Activated CD4-positive, alpha-beta T cell treated with anti-CD3 and anti-CD28 coated beads, Interleukin-2, amount 50 U/mL, for 24 hours (primary cell): Measurements from ENCODE around the gene KIDINS220.

Experiments used
- DNase-seq, 2 donors: peaks; one replicate each; pipeline ENCODE4 v3.0.0-alpha.2; 2020; ENCODE audit warnings: low read depth in 1 of 2, low spot score in 1 of 2

The KIDINS220 gene

GRCh38 chr2:8836971-8837794 is at the start of gene KIDINS220:
TSS of gene KIDINS220 (minus strand) at chr2:8837613. CDS start at chr2:8827093, 10,520 bp downstream.
- peak; percentile 75 to 80 for DNase-seq

GRCh38 chr2:8886876-8887275 is 49.5 kb upstream of the KIDINS220 start:
- DNase-seq: no peak

- no peak for DNase-seq
Observed at GRCh38 chr2:8886202-8886518, 48.7 kb upstream of the KIDINS220 start.

- no peak for DNase-seq
Observed at GRCh38 chr2:8885449-8886201, 48.2 kb upstream of the KIDINS220 start.

GRCh38 chr2:8884812-8885211 is 47.4 kb upstream of the KIDINS220 start:
- DNase-seq: no peak

GRCh38 chr2:8882094-8882493 is 44.7 kb upstream of the KIDINS220 start:
- DNase-seq: no peak

GRCh38 chr2:8877894-8878293 is 40.5 kb upstream of the KIDINS220 start:
- no peak for DNase-seq

GRCh38 chr2:8877332-8877731 is 39.9 kb upstream of the KIDINS220 start:
- DNase-seq: no peak

GRCh38 chr2:8876628-8877027 is 39.2 kb upstream of the KIDINS220 start:
- DNase-seq: no peak

GRCh38 chr2:8872821-8873432 is 35.5 kb upstream of the KIDINS220 start:
- no peak for DNase-seq

GRCh38 chr2:8870441-8870840 is 33.0 kb upstream of the KIDINS220 start:
- no peak for DNase-seq

- no peak for DNase-seq
Observed at GRCh38 chr2:8867363-8867762, 29.9 kb upstream of the KIDINS220 start.

GRCh38 chr2:8863331-8863953 is 26.0 kb upstream of the KIDINS220 start:
- DNase-seq: no peak

- DNase-seq: no peak
Observed at GRCh38 chr2:8862230-8862629, 24.8 kb upstream of the KIDINS220 start.

- DNase-seq: no peak
Observed at GRCh38 chr2:8861797-8862196, 24.4 kb upstream of the KIDINS220 start.

- DNase-seq: no peak
Observed at GRCh38 chr2:8860239-8860638, 22.8 kb upstream of the KIDINS220 start.

- no peak for DNase-seq
Observed at GRCh38 chr2:8858910-8859309, 21.5 kb upstream of the KIDINS220 start.

- no peak for DNase-seq
Observed at GRCh38 chr2:8858264-8858663, 20.9 kb upstream of the KIDINS220 start.

- no peak for DNase-seq
Observed at GRCh38 chr2:8857709-8858108, 20.3 kb upstream of the KIDINS220 start.

- no peak for DNase-seq
Observed at GRCh38 chr2:8856176-8856575, 18.8 kb upstream of the KIDINS220 start.

GRCh38 chr2:8855010-8855409 is 17.6 kb upstream of the KIDINS220 start:
- no peak for DNase-seq

GRCh38 chr2:8853426-8853825 is 16.0 kb upstream of the KIDINS220 start:
- DNase-seq: no peak
